Liver (tissue), 9 donors: ENCODE data around the gene ATP6V0D1. TPM values are rescaled to one million over a fixed set of nuclear protein-coding genes. Genes with fewer than 3 reads are reported as not detected.
A peak's percentile ranks its signal among the peaks of the same experiment; 100 is the strongest.

Source experiments
- DNase-seq: peaks from one replicate; pipeline ENCODE4 v3.0.0-alpha.2; 2017; ENCODE audit warnings: low spot score
- H3K27ac ChIP-seq, 2 donors: one replicate each; pipeline ENCODE4 v1.7.0; 2013; ENCODE audit warnings: inconsistent platforms in 2 of 2, low read length in 2 of 2, control low read depth in 1 of 2, low read depth in 1 of 2, mild to moderate bottlenecking in 1 of 2
- H3K27me3 ChIP-seq, 4 donors: one replicate each; pipeline versions ENCODE4 v1.6.1 to v1.7.0; 2013; ENCODE audit warnings: low read length in 3 of 4, inconsistent platforms in 1 of 4, mild to moderate bottlenecking in 1 of 4, moderate library complexity in 1 of 4; ENCODE audit not compliant: control insufficient read depth in 4 of 4, insufficient read depth in 4 of 4
- H3K36me3 ChIP-seq, 4 donors: one replicate each; pipeline versions ENCODE4 v1.6.1 to v1.7.0; 2013; ENCODE audit warnings: low read length in 3 of 4, mild to moderate bottlenecking in 3 of 4, low read depth in 1 of 4, moderate library complexity in 1 of 4; ENCODE audit not compliant: control insufficient read depth in 4 of 4, insufficient read depth in 3 of 4
- H3K4me1 ChIP-seq, 4 donors: one replicate each; pipeline versions ENCODE4 v1.6.1 to v1.7.0; 2013; ENCODE audit warnings: low read length in 3 of 4, mild to moderate bottlenecking in 3 of 4, moderate library complexity in 1 of 4; ENCODE audit not compliant: control insufficient read depth in 4 of 4, insufficient read depth in 4 of 4
- H3K4me3 ChIP-seq, 3 donors: one replicate each; pipeline versions ENCODE4 v1.6.1 to v1.7.0; 2013; ENCODE audit warnings: low read length in 3 of 3, control low read depth in 1 of 3, low read depth in 1 of 3, mild to moderate bottlenecking in 1 of 3
- H3K9ac ChIP-seq, 2 donors: one replicate each; pipeline ENCODE4 v1.7.0; 2013; ENCODE audit warnings: low read length in 2 of 2, mild to moderate bottlenecking in 2 of 2, moderate library complexity in 2 of 2, control low read depth in 1 of 2, low read depth in 1 of 2
- H3K9me3 ChIP-seq, 4 donors: one replicate each; pipeline versions ENCODE4 v1.6.1 to v1.7.0; 2013; ENCODE audit warnings: low read length in 3 of 4; ENCODE audit not compliant: control insufficient read depth in 4 of 4
- ATF3 ChIP-seq: IDR thresholded peaks from 2 replicates; pipeline ENCODE4 v1.6.1; 2016; ENCODE audit warnings: antibody characterized with exemption
- CTCF ChIP-seq: fragments of 150-350 bp; IDR thresholded peaks from 2 replicates; pipeline ENCODE4 v1.5.1; 2017; ENCODE audit warnings: improper control_type of control experiment, low read depth, low read length; ENCODE audit not compliant: missing input control
- EGR1 ChIP-seq, 2 donors: IDR thresholded peaks; 2 replicates each; pipeline ENCODE4 v1.6.1; 2016 to 2018; ENCODE audit warnings: antibody characterized with exemption in 2 of 2, low read depth in 2 of 2
- FOXA1 ChIP-seq: IDR thresholded peaks from 2 replicates; pipeline ENCODE4 v1.6.1; 2016; ENCODE audit warnings: antibody characterized with exemption
- FOXA2 ChIP-seq: IDR thresholded peaks from 2 replicates; pipeline ENCODE4 v1.6.1; 2016; ENCODE audit warnings: antibody characterized with exemption
- GABPA ChIP-seq, 2 donors: IDR thresholded peaks in 1 of 2; conservative IDR thresholded peaks in 1 of 2; 2 replicates each; pipeline ENCODE4 v1.6.1; 2016; ENCODE audit warnings: antibody characterized with exemption in 2 of 2, mild to moderate bottlenecking in 1 of 2, moderate library complexity in 1 of 2
- HNF4A ChIP-seq, 2 donors: conservative IDR thresholded peaks; 2 replicates each; pipeline ENCODE4 v1.6.1; 2016; ENCODE audit warnings: antibody characterized with exemption in 2 of 2, mild to moderate bottlenecking in 2 of 2
- HNF4G ChIP-seq: IDR thresholded peaks from 2 replicates; pipeline ENCODE4 v1.6.1; 2016; ENCODE audit warnings: antibody characterized with exemption
- JUND ChIP-seq, 2 donors: IDR thresholded peaks; 2 replicates each; pipeline ENCODE4 v1.6.1; 2016; ENCODE audit warnings: antibody characterized with exemption in 2 of 2
- NR2F2 ChIP-seq: IDR thresholded peaks from 2 replicates; pipeline ENCODE4 v1.6.1; 2016; ENCODE audit warnings: antibody characterized with exemption
- RAD21 ChIP-seq, 2 donors: IDR thresholded peaks; 2 replicates each; pipeline ENCODE4 v1.6.1; 2016; ENCODE audit warnings: antibody characterized with exemption in 2 of 2, mild to moderate bottlenecking in 2 of 2
- RXRA ChIP-seq, 2 donors: IDR thresholded peaks; 2 replicates each; pipeline ENCODE4 v1.6.1; 2017 to 2018; ENCODE audit warnings: antibody characterized with exemption in 2 of 2, mild to moderate bottlenecking in 1 of 2
- SP1 ChIP-seq: IDR thresholded peaks from 2 replicates; pipeline ENCODE4 v1.6.1; 2018; ENCODE audit warnings: antibody characterized with exemption, mild to moderate bottlenecking
- TAF1 ChIP-seq: conservative IDR thresholded peaks from 2 replicates; pipeline ENCODE4 v1.6.1; 2016; ENCODE audit warnings: antibody characterized with exemption, mild to moderate bottlenecking
- YY1 ChIP-seq: IDR thresholded peaks from 2 replicates; pipeline ENCODE4 v1.6.1; 2016; ENCODE audit warnings: antibody characterized with exemption, mild to moderate bottlenecking
- ZBTB33 ChIP-seq: IDR thresholded peaks from 2 replicates; pipeline ENCODE4 v1.6.1; 2016; ENCODE audit warnings: antibody characterized with exemption
- WGBS: extraction: QIAGEN DNeasy Blood & Tissue Kit; methylation state at CpG from one replicate; pipeline ENCODE4 v1.1.7; 2013; 5-methylcytosine and 5-hydroxymethylcytosine counted together
- polyA plus RNA-seq, 2 donors: library from polyadenylated mRNA; stranded (reverse) in 1 of 2; unstranded in 1 of 2; fragments of 200-250 nt in 1 of 2; fragments of >200 nt in 1 of 2; fragmentation: Nextera tagmentation in 1 of 2; extraction: Ambion mirVana in 1 of 2; gene quantifications; one replicate each; pipeline versions ENCODE4 v1.2.1 to v1.2.3, GENCODE V29; 2013 to 2015
- total RNA-seq, 2 donors: library from RNA; depleted of rRNA; stranded (reverse); fragments of >200 nt; gene quantifications; one replicate each; pipeline ENCODE4 v1.2.3, GENCODE V29; 2014
- TF ChIP-seq, protein P1 (sequence below): IDR thresholded peaks from 2 replicates; pipeline ENCODE4 v1.6.1; 2016; ENCODE audit warnings: antibody characterized with exemption
- donor health status: healthy.
- donor health status: healthy.
- donor health status: healthy.
- donor health status: healthy.
- donor health status: healthy.

ATP6V0D1 gene
- total and polyA plus RNA-seq, 4 donors, result 47.6 to 80.2 (median 66.6) TPM

DNA sequence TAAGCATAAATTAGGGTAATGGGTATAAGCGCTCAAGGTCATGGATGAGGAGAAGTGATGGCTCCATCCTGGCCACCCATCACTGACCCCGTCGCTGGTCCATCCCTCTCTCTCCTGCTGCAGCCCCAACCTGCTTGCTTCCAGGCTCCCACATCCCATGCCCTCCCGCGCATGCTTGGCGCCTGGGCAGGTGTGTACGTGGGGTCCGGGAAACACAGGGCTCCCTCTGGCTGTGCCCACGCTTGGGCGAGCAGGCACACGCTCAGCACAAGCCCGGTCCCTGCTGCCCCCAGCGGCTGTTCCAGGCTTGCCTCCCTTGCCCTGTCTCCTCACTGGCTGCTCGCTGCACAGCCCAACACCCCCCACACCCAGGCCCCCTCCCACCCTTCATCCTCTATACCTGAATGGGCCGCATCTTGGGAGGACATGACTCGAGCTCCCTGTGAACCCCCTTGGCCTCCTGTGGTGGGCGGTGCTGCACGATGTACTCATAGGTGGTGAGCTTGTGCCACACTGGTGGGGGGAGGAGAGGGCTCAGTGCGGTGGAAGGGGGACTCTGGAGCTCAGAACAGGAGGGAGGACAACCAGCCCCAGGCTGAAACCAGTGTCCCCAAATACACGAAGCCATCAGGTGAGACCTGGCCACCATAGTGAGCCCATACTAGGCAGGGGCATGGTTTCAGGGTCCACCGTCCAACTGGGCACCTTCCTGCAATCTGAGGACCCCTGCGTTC is 83.0 kb downstream of the ATP6V0D1 start (continued):
- TF ChIP-seq RXRA (IDR thresholded peaks at IDR 0.05), result no peak
- TF ChIP-seq GABPA (IDR thresholded peaks at IDR 0.05 in 1 of 2, conservative IDR thresholded peaks at IDR 0.05 in 1 of 2), result no peak
- TF ChIP-seq, protein P1, sequence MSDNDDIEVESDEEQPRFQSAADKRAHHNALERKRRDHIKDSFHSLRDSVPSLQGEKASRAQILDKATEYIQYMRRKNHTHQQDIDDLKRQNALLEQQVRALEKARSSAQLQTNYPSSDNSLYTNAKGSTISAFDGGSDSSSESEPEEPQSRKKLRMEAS, result no peak
- no peak for TF ChIP-seq FOXA1

- TF ChIP-seq NR2F2 (peak; percentile 36), JUND (IDR thresholded peaks at IDR 0.05) (no peak)
- peaks cover 3 to 20% (median 6%) of the 10 kb centered on the region in 4 donors for H3K4me1 ChIP-seq
- no peak for DNase-seq
These were observed 83.7 kb downstream of the ATP6V0D1 start for GRCh38 chr16:67397036-67397801.

DNA sequence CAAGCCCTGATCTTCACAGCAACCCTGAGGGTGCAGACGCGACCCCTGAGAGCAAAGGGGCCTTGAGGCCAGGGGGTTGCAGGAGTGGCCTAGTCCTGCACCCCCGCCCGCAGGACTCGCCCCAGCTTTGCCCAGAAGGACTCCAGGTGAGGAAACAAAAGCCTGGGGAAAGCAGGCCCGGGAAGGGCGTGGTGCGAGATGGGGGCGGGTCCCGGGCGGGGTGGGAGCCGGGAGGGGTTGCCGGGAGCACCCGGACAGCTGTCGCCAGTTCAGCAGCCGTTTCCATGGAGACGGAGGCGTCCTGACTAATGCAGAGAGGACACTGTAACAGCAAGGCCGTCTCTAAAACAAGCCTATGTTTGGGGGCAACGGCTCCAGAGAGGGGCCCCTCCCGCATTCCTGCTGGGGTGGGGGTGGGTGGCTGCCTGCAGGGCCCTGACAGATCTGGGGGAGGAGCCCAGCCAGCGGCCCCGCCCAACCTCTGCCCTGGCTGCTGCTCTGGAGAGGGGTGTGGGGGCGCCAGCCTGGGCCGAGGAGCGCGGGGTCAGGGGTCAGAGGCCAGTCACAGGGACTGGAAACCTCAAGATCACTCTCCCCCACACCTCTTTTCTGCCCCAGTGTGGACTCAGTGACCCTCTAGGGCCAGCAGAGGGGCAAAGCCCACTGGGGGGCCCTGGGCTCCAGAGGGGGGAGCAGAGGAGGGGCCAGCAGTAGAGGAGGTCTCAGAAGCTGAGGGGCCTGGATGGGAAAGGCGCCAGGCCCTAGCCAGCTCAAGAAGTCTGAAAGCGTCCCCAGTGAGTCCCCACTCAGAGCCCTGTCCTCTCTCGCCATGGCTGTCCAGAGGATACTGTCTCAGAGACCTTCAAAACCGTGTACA is 84.6 kb downstream of the ATP6V0D1 start:
- DNase-seq, result no peak
- H3K4me1 ChIP-seq, result peaks cover 3 to 21% (median 6%) of the 10 kb centered on the region in 4 donors
- peak overlapping the region in 1 of 2 donors; percentile 52 for H3K27ac ChIP-seq
- no peak overlapping the region for H3K4me3 ChIP-seq
- no peak overlapping the region for H3K9ac ChIP-seq
- H3K9me3 ChIP-seq, result no peaks in the 10 kb centered on the region
- H3K36me3 ChIP-seq, result no peaks in the 10 kb centered on the region
- WGBS, result 32% methylated on average over 31 of the region's 31 CpGs
- no peak for TF ChIP-seq FOXA2
- TF ChIP-seq RXRA (IDR thresholded peaks at IDR 0.05), result no peak
- peak; percentile 18 for TF ChIP-seq NR2F2
- TF ChIP-seq HNF4A (conservative IDR thresholded peaks at IDR 0.05), result no peak
- TF ChIP-seq EGR1 (IDR thresholded peaks at IDR 0.05; ENCODE audit: low read depth in 2 of 2), result no peak
- H3K27me3 ChIP-seq, result peaks cover 0 to 3% (median 1%) of the 10 kb centered on the region in 4 donors

More at GRCh38 chr16:67397036-67397801, 83.7 kb downstream of the ATP6V0D1 start:
- H3K9ac ChIP-seq, result no peak overlapping the region
- no peak overlapping the region for H3K4me3 ChIP-seq
- no peak overlapping the region for H3K27ac ChIP-seq
- peaks cover 0 to 3% (median 1%) of the 10 kb centered on the region in 4 donors for H3K27me3 ChIP-seq
- WGBS, result 78% methylated on average over 15 of the region's 15 CpGs
- H3K9me3 ChIP-seq, result no peaks in the 10 kb centered on the region
- H3K36me3 ChIP-seq, result no peaks in the 10 kb centered on the region

DNA sequence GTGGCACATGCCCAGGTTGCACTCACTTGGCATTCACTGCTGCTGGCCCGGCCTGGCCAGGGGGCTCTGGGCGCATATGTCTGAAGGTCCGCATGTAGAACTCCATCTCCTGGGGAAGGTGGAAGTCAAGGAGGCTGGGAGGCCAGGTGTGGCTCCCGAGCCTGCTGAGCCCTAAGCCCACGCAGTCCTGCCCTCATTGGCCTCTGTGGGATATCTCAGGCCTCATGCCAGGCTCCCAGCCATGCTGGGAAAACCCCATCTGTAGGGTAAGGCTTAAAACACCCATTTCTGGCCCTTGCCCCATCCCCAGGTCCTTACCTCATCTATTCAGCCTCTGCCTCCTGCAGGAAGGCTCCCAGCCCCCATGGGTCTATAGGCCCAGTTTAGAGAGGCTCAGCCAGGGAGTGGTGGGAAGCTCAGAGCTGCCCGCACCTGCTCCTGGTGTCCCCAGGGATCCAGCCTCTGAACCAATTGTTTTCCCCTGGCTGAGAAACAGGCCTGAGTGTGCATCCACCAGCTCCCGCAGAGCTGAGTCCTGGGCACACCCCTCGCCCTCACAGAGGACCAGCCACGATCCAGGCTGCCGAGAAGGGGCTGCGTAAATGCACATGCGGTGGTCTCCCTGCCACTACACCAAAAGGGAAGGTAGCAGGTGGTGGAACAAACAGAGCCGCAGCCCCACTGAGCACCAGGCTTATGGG is 85.3 kb downstream of the ATP6V0D1 start:
- H3K4me1 ChIP-seq, result peaks cover 3 to 23% (median 6%) of the 10 kb centered on the region in 4 donors
- H3K36me3 ChIP-seq, result no peaks in the 10 kb centered on the region
- no peak for DNase-seq
- H3K9me3 ChIP-seq, result no peaks in the 10 kb centered on the region
- H3K9ac ChIP-seq, result no peak overlapping the region
- TF ChIP-seq SP1 (no peak), HNF4G (no peak), HNF4A (conservative IDR thresholded peaks at IDR 0.05) (no peak), EGR1 (IDR thresholded peaks at IDR 0.05; ENCODE audit: low read depth in 2 of 2) (no peak), JUND (IDR thresholded peaks at IDR 0.05) (no peak), CTCF (no peak), ATF3 (no peak), FOXA1 (no peak), ZBTB33 (no peak), RAD21 (IDR thresholded peaks at IDR 0.05) (no peak), RXRA (IDR thresholded peaks at IDR 0.05) (no peak), YY1 (no peak), TAF1 (no peak)
- TF ChIP-seq, protein P1, result no peak
- 69% methylated on average over 13 of the region's 13 CpGs for WGBS
- H3K27ac ChIP-seq, result peak overlapping the region in 1 of 2 donors; percentile 25
- no peak overlapping the region for H3K4me3 ChIP-seq
- H3K27me3 ChIP-seq, result peaks cover 0 to 3% (median 1%) of the 10 kb centered on the region in 4 donors
